ENCODE data around the gene STAMBPL1.

The STAMBPL1 gene

GRCh38 chr10:88858491-88858890 is 21.6 kb upstream of the STAMBPL1 start:
- DNase-seq = no peak

- DNase-seq = no peak
Observed at GRCh38 chr10:88861036-88861435, 19.0 kb upstream of the STAMBPL1 start.

GRCh38 chr10:88865281-88865876 is 14.7 kb upstream of the STAMBPL1 start:
- no peak for DNase-seq

GRCh38 chr10:88866454-88866853 is 13.6 kb upstream of the STAMBPL1 start:
- DNase-seq = no peak

- no peak for DNase-seq
Observed at GRCh38 chr10:88870089-88870488, 10.0 kb upstream of the STAMBPL1 start.

GRCh38 chr10:88873757-88874156 is 6.3 kb upstream of the STAMBPL1 start:
- DNase-seq = no peak

- no peak for DNase-seq
Observed at GRCh38 chr10:88874281-88874680, 5.8 kb upstream of the STAMBPL1 start.

- no peak for DNase-seq
Observed at GRCh38 chr10:88875081-88875480, 5.0 kb upstream of the STAMBPL1 start.

- no peak for DNase-seq
Observed at GRCh38 chr10:88877298-88877697, 2.7 kb upstream of the STAMBPL1 start.

- peak; percentile 23 for DNase-seq
Observed at GRCh38 chr10:88880282-88881076, 434 bp downstream of the STAMBPL1 start.

- DNase-seq = peak; percentile 22
Observed at GRCh38 chr10:88881320-88881719, 1.3 kb downstream of the STAMBPL1 start.

GRCh38 chr10:88881922-88882645 is 2.0 kb downstream of the STAMBPL1 start:
- no peak for DNase-seq

GRCh38 chr10:88882646-88883447 is 2.8 kb downstream of the STAMBPL1 start:
- peak; percentile 67 for DNase-seq

GRCh38 chr10:88883448-88883809 is 3.4 kb downstream of the STAMBPL1 start:
- DNase-seq = no peak

GRCh38 chr10:88886557-88886956 is 6.5 kb downstream of the STAMBPL1 start:
- DNase-seq = no peak

GRCh38 chr10:88888810-88889445 is 8.9 kb downstream of the STAMBPL1 start:
- DNase-seq = no peak

- no peak for DNase-seq
Observed at GRCh38 chr10:88889559-88890337, 9.7 kb downstream of the STAMBPL1 start.

GRCh38 chr10:88890681-88891381 is 10.8 kb downstream of the STAMBPL1 start:
- no peak for DNase-seq

GRCh38 chr10:88892222-88892967 is 12.3 kb downstream of the STAMBPL1 start:
- no peak for DNase-seq

GRCh38 chr10:88893611-88894010 is 13.6 kb downstream of the STAMBPL1 start:
- DNase-seq = no peak

All from kidney glomerular epithelial cell (primary cell).